Measurements from ENCODE around the gene CYP27B1. TPM values are rescaled to one million over a fixed set of nuclear protein-coding genes. Genes with fewer than 3 reads are reported as not detected.

CYP27B1 gene
- total and polyA plus RNA-seq, 3 donors from 2014 or later, result 2.2 to 30.2 (median 3.9) TPM

- peak within 1 kb of the TSS; percentile 70 to 71 for H3K4me3 ChIP-seq
- 2% methylated on average over 14 to 17 of the region's 41 CpGs for WGBS, 2 donors
- H3K9me3 ChIP-seq, result no peaks in the 10 kb centered on the region
- no peaks in the 10 kb centered on the region for H3K27me3 ChIP-seq
- no peaks in the 10 kb centered on the region for H3K36me3 ChIP-seq (ENCODE audit: low read depth, missing control alignments)
- intact Hi-C loops (cut with DNase I; ENCODE audit: low total_unique reads), result no loop called here
- H3K27ac ChIP-seq, result no peak within 1 kb of the TSS
- H3K4me1 ChIP-seq, result peaks cover 27% of the 10 kb centered on the region
- TF ChIP-seq POLR2A (IDR thresholded peaks at IDR 0.05), result no peak
- TF ChIP-seq, protein P1, sequence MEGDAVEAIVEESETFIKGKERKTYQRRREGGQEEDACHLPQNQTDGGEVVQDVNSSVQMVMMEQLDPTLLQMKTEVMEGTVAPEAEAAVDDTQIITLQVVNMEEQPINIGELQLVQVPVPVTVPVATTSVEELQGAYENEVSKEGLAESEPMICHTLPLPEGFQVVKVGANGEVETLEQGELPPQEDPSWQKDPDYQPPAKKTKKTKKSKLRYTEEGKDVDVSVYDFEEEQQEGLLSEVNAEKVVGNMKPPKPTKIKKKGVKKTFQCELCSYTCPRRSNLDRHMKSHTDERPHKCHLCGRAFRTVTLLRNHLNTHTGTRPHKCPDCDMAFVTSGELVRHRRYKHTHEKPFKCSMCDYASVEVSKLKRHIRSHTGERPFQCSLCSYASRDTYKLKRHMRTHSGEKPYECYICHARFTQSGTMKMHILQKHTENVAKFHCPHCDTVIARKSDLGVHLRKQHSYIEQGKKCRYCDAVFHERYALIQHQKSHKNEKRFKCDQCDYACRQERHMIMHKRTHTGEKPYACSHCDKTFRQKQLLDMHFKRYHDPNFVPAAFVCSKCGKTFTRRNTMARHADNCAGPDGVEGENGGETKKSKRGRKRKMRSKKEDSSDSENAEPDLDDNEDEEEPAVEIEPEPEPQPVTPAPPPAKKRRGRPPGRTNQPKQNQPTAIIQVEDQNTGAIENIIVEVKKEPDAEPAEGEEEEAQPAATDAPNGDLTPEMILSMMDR (IDR thresholded peaks at IDR 0.05), result no peak
- peak; percentile 80 for DNase-seq
Observed at GRCh38 chr12:57754411-57755193, 12.3 kb downstream of the CYP27B1 start, which contains the start of gene MARCHF9. MARCHF9 (plus strand) TSS chr12:57755103; CDS start chr12:57755529, 426 bp downstream.

GRCh38 chr12:57753756-57754337 lies 13.0 kb downstream of the CYP27B1 start:
- whole genome bisulfite sequencing, 2 donors, result 0 to 13% methylated on average over 1 of the region's 1 CpG
- peaks cover 2% of the 10 kb centered on the region for H3K36me3 ChIP-seq (ENCODE audit: low read depth, missing control alignments)
- no peaks in the 10 kb centered on the region for H3K9me3 ChIP-seq
- H3K4me1 ChIP-seq, result peaks cover 27% of the 10 kb centered on the region
- H3K27me3 ChIP-seq, result no peaks in the 10 kb centered on the region
- no peak overlapping the region for H3K27ac ChIP-seq
- H3K4me3 ChIP-seq, result no peak overlapping the region
- no peak for DNase-seq
- TF ChIP-seq, protein P1 (IDR thresholded peaks at IDR 0.05), result no peak
- no peak for TF ChIP-seq POLR2A (IDR thresholded peaks at IDR 0.05)
- intact Hi-C loops (cut with DNase I; ENCODE audit: low total_unique reads), result no loop called here

DNA sequence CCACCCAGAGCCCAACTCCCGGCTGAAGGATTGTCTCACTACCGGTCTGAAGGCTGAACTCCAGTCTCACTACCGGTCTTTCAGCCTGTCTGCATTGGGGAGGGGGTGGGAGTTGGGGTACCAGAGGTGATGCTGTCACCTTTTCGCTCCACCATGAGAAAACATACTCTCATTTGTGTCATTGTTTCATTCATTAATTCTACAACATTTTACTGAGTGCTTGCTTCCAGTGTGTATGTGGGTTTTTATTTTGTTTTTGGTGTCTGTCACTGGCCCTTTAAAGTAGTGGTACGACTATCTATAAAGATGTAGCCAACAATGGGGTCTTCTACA lies 14.2 kb downstream of the CYP27B1 start:
- H3K4me3 ChIP-seq, result peak overlapping the region; percentile 70 to 80
- 1 to 4% methylated on average over 5 of the region's 5 CpGs for WGBS, 2 donors
- no peaks in the 10 kb centered on the region for H3K9me3 ChIP-seq
- intact Hi-C loops (cut with DNase I; ENCODE audit: low total_unique reads), result no loop called here
- H3K27me3 ChIP-seq, result no peaks in the 10 kb centered on the region
- H3K4me1 ChIP-seq, result peaks cover 27% of the 10 kb centered on the region
- TF ChIP-seq POLR2A (IDR thresholded peaks at IDR 0.05), result no peak
- TF ChIP-seq, protein P1 (IDR thresholded peaks at IDR 0.05), result no peak
- H3K27ac ChIP-seq, result peak overlapping the region in 1 of 2 donors; percentile 87
- H3K36me3 ChIP-seq (ENCODE audit: low read depth, missing control alignments), result peaks cover 6% of the 10 kb centered on the region
- no peak for DNase-seq

- peak within 1 kb of the TSS; percentile 70 to 80 for H3K4me3 ChIP-seq
- WGBS, 2 donors, result 0 to 1% methylated on average over 45 to 58 of the region's 58 CpGs
- TF ChIP-seq, protein P1 (IDR thresholded peaks at IDR 0.05), result no peak
- TF ChIP-seq POLR2A (IDR thresholded peaks at IDR 0.05), result no peak
- H3K27ac ChIP-seq, result peak within 1 kb of the TSS; percentile 81 to 87
- H3K4me1 ChIP-seq, result peaks cover 27% of the 10 kb centered on the region
- no peaks in the 10 kb centered on the region for H3K27me3 ChIP-seq
- H3K9me3 ChIP-seq, result no peaks in the 10 kb centered on the region
- intact Hi-C loops (cut with DNase I; ENCODE audit: low total_unique reads), result no loop called here
- H3K36me3 ChIP-seq (ENCODE audit: low read depth, missing control alignments), result peaks cover 6% of the 10 kb centered on the region
- DNase-seq, result peak; percentile 100
Observed at GRCh38 chr12:57751788-57752667, 14.8 kb downstream of the CYP27B1 start, which contains the start of gene CDK4. CDK4 (minus strand) TSS chr12:57752310; CDS start chr12:57751717, 593 bp downstream.
